GM12865 (cell line): ENCODE results near the gene UBL5.

Source experiments
- DNase-seq: peaks from one replicate; pipeline ENCODE4 v3.0.0; 2010; ENCODE audit warnings: low read depth
- H3K4me3 ChIP-seq: 2 replicates; pipeline ENCODE4 v1.5.1; 2011; ENCODE audit warnings: mild to moderate bottlenecking, low read depth, low read length, control low read depth
- CTCF ChIP-seq: IDR thresholded peaks from 2 replicates; pipeline ENCODE4 v1.5.1; 2011; ENCODE audit warnings: low read length, control low read depth, low read depth, inconsistent platforms; ENCODE audit not compliant: insufficient read depth; ENCODE audit errors: missing control alignments

The UBL5 gene

GRCh38 chr19:9799162-9799561, 28.6 kb upstream of the UBL5 start:
- TF ChIP-seq CTCF = no peak
- no peak for DNase-seq
- H3K4me3 ChIP-seq = no peak overlapping the region

GRCh38 chr19:9801976-9802375, 25.7 kb upstream of the UBL5 start:
- DNase-seq = no peak
- H3K4me3 ChIP-seq = no peak overlapping the region
- no peak for TF ChIP-seq CTCF

- DNase-seq = no peak
- H3K4me3 ChIP-seq = no peak overlapping the region
- no peak for TF ChIP-seq CTCF
These were observed 20.9 kb upstream of the UBL5 start for GRCh38 chr19:9806803-9807202.

- TF ChIP-seq CTCF = no peak
- no peak for DNase-seq
- H3K4me3 ChIP-seq = no peak overlapping the region
These were observed 18.6 kb upstream of the UBL5 start for GRCh38 chr19:9808855-9809824.

- DNase-seq = no peak
- H3K4me3 ChIP-seq = no peak overlapping the region
- TF ChIP-seq CTCF = no peak
These were observed 16.6 kb upstream of the UBL5 start for GRCh38 chr19:9811139-9811538.

GRCh38 chr19:9818175-9818733, 9.5 kb upstream of the UBL5 start:
- no peak for TF ChIP-seq CTCF
- peak overlapping the region; percentile 92 for H3K4me3 ChIP-seq
- DNase-seq = no peak
